ENCODE results near the gene VAV2. TPM values are rescaled to one million over a fixed set of nuclear protein-coding genes. Genes with fewer than 3 reads are reported as not detected.

VAV2 gene
- polyA plus RNA-seq, 4 donors = 26.7 to 45.7 (median 36.2) TPM

DNA sequence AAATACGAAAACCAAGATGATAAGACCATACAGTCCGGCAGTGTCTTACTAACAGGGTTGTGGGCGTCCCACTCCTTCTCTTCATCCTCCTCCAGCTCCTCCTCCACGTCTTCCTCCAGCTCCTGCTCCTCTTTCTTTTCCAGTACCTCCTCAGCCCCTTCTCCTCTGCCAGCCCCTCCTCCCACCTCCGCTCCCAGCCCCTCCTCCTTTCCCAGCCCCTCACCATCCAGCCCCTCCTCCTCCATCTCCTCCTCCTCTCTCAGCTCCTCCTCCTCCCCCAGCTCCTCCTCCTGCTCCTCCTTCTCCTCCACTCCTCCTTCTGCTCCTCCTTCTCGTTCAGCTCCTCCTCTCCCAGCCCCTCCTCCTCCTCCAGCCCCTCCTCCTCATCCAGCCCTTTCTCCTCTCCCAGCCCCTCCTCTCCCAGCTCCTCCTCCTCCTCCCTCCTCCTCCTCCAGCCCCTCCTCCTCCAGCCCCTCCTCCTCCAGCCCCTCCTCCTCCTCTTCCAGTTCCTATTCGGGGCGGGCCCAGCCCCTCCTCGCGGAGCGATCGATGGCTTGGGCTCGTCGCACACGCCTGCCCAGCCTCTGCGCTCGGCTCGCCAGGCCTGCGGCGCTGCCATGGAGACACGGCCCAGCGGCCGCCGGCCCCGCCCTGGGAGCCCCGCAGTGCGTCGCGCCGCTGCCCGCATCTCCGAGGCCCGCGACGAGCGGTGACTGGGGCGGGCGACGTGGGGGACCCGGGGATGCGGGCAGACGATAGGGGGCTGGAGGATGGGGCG is 32.9 kb upstream of the VAV2 start, which contains the start of gene BRD3OS:
Gene BRD3OS, plus strand, starts transcription at position 654 of the 778 bp plus-strand sequence. CDS start 1,267 bp downstream, outside the sequence.
- Histone ChIP-seq H3K4me1 (ENCODE audit: control insufficient read depth in 3 of 3, insufficient read depth in 2 of 3, low read depth in 1 of 3, low read length in 2 of 3) (peaks cover 0 to 6% (median 0%) of the 10 kb centered on the region in 3 donors), H3K27ac (ENCODE audit: low read depth in 1 of 3, low read length in 2 of 3) (no peak within 1 kb of the TSS), H3K27me3 (ENCODE audit: control insufficient read depth in 3 of 3, insufficient read depth in 3 of 3, low read length in 3 of 3) (no peaks in the 10 kb centered on the region), H3K9me3 (ENCODE audit: control insufficient read depth in 2 of 2, insufficient read depth in 1 of 2, low read depth in 1 of 2, low read length in 1 of 2) (no peaks in the 10 kb centered on the region), H3K36me3 (ENCODE audit: control insufficient read depth in 3 of 3, insufficient read depth in 2 of 3, low read depth in 1 of 3, low read length in 3 of 3) (peaks cover 0 to 28% (median 0%) of the 10 kb centered on the region in 3 donors), H3K4me3 (ENCODE audit: low read depth in 1 of 3, low read length in 3 of 3) (peak within 1 kb of the TSS; percentile 40 to 77 (median 58))
- FAIRE-seq = no peak
- peak; percentile 97 to 98 for DNase-seq
- 1% methylated on average over 39 to 43 of the region's 43 CpGs for WGBS, 3 donors

- FAIRE-seq (no peak), DNase-seq (no peak)
- Histone ChIP-seq H3K27ac (ENCODE audit: low read depth in 1 of 3, low read length in 2 of 3) (no peak overlapping the region), H3K9me3 (ENCODE audit: control insufficient read depth in 2 of 2, insufficient read depth in 1 of 2, low read depth in 1 of 2, low read length in 1 of 2) (no peaks in the 10 kb centered on the region), H3K36me3 (ENCODE audit: control insufficient read depth in 3 of 3, insufficient read depth in 2 of 3, low read depth in 1 of 3, low read length in 3 of 3) (peaks cover 0 to 21% (median 0%) of the 10 kb centered on the region in 3 donors), H3K27me3 (ENCODE audit: control insufficient read depth in 3 of 3, insufficient read depth in 3 of 3, low read length in 3 of 3) (no peaks in the 10 kb centered on the region), H3K4me3 (ENCODE audit: low read depth in 1 of 3, low read length in 3 of 3) (peak overlapping the region in 1 of 3 donors; percentile 23), H3K4me1 (ENCODE audit: control insufficient read depth in 3 of 3, insufficient read depth in 2 of 3, low read depth in 1 of 3, low read length in 2 of 3) (peaks cover 0 to 6% (median 0%) of the 10 kb centered on the region in 3 donors)
- WGBS, 3 donors = 64 to 73% (median 67%) methylated on average over 4 of the region's 4 CpGs
These were observed 32.2 kb upstream of the VAV2 start for GRCh38 chr9:134024214-134024792.

GRCh38 chr9:134014946-134015345 is 22.8 kb upstream of the VAV2 start:
- DNase-seq = no peak
- no peaks in the 10 kb centered on the region for H3K4me1 ChIP-seq (ENCODE audit: control insufficient read depth in 3 of 3, insufficient read depth in 2 of 3, low read depth in 1 of 3, low read length in 2 of 3)
- no peaks in the 10 kb centered on the region for H3K27me3 ChIP-seq (ENCODE audit: control insufficient read depth in 3 of 3, insufficient read depth in 3 of 3, low read length in 3 of 3)
- no peak overlapping the region for H3K4me3 ChIP-seq (ENCODE audit: low read depth in 1 of 3, low read length in 3 of 3)
- H3K27ac ChIP-seq (ENCODE audit: low read depth in 1 of 3, low read length in 2 of 3) = no peak overlapping the region
- no peaks in the 10 kb centered on the region for H3K36me3 ChIP-seq (ENCODE audit: control insufficient read depth in 3 of 3, insufficient read depth in 2 of 3, low read depth in 1 of 3, low read length in 3 of 3)
- no peak for FAIRE-seq
- H3K9me3 ChIP-seq (ENCODE audit: control insufficient read depth in 2 of 2, insufficient read depth in 1 of 2, low read depth in 1 of 2, low read length in 1 of 2) = peaks cover 1 to 11% of the 10 kb centered on the region in 2 donors
- WGBS, 3 donors = 85 to 95% (median 93%) methylated on average over 2 of the region's 2 CpGs

DNA sequence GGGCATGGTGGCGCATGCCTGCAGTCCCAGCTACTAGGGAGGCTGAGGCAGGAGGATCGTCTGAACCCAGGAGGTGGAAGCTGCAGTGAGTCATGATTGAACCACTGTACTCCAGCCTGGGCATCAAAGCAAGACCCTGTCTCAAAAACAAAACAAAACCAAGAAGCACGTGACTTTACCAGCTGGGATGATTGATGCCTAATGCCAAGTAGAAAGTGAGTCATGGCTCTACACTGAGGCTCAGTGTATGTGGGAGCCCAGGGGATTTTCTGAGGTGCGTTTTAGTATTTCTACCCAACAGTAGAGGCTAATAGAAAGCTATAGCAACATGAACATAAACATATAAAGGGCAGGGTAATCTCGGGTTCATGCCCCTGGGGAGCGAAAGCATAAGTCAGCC is 19.3 kb upstream of the VAV2 start:
- Histone ChIP-seq H3K4me1 (ENCODE audit: control insufficient read depth in 3 of 3, insufficient read depth in 2 of 3, low read depth in 1 of 3, low read length in 2 of 3) (no peaks in the 10 kb centered on the region), H3K36me3 (ENCODE audit: control insufficient read depth in 3 of 3, insufficient read depth in 2 of 3, low read depth in 1 of 3, low read length in 3 of 3) (no peaks in the 10 kb centered on the region), H3K9me3 (ENCODE audit: control insufficient read depth in 2 of 2, insufficient read depth in 1 of 2, low read depth in 1 of 2, low read length in 1 of 2) (peaks cover 1 to 11% of the 10 kb centered on the region in 2 donors), H3K27ac (ENCODE audit: low read depth in 1 of 3, low read length in 2 of 3) (no peak overlapping the region), H3K4me3 (ENCODE audit: low read depth in 1 of 3, low read length in 3 of 3) (no peak overlapping the region), H3K27me3 (ENCODE audit: control insufficient read depth in 3 of 3, insufficient read depth in 3 of 3, low read length in 3 of 3) (peaks cover 0 to 5% (median 0%) of the 10 kb centered on the region in 3 donors)
- FAIRE-seq (no peak), DNase-seq (no peak)
- WGBS, 3 donors = 78 to 90% (median 88%) methylated on average over 6 of the region's 6 CpGs

DNA sequence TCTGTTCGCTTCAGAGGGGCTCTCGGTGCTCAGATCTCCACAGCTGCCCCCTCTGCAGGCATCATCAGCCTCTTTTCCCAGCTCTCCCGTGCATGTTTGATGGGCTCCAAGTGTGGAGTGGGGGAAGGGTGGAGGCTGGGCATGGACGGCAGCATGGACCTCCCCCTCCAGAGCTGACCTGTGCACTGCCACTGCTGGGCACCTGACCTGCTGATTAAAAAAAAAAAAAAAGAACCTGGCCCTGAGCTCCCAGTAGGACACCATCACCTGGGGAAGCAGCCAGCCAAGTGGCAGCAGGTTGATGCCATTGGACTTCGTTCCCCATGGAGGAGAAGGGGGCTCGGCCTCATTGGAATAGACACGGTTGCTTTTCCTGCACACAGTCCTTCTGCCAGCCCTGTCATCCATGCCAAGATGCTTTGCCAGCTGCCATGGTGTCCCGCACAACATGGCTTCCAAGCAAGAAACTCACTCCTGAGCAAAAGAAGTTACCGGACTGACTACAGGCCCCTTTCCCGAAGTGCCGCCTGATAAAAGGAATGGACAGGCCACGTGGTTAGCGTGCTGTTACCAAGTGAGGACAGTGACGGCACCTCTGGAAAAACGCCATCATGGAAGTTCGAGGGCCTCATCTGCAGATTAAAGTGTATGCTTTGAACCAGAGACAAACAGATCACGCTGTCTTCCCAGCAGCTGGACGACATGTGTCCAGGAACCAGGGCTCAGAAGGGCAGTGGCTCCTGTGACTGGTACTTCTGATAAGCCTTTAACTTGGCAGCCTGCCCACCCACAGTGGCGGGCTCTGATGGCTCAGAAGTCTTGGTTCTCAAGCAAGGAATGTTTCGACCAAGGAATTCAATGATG is 18.4 kb upstream of the VAV2 start:
- FAIRE-seq (no peak), DNase-seq (peak in 1 of 2 donors; percentile 39)
- WGBS, 3 donors = 39 to 73% (median 48%) methylated on average over 20 of the region's 20 CpGs
- H3K4me3 ChIP-seq (ENCODE audit: low read depth in 1 of 3, low read length in 3 of 3) = no peak overlapping the region
- no peaks in the 10 kb centered on the region for H3K4me1 ChIP-seq (ENCODE audit: control insufficient read depth in 3 of 3, insufficient read depth in 2 of 3, low read depth in 1 of 3, low read length in 2 of 3)
- H3K36me3 ChIP-seq (ENCODE audit: control insufficient read depth in 3 of 3, insufficient read depth in 2 of 3, low read depth in 1 of 3, low read length in 3 of 3) = no peaks in the 10 kb centered on the region
- peaks cover 0 to 5% (median 0%) of the 10 kb centered on the region in 3 donors for H3K27me3 ChIP-seq (ENCODE audit: control insufficient read depth in 3 of 3, insufficient read depth in 3 of 3, low read length in 3 of 3)
- H3K27ac ChIP-seq (ENCODE audit: low read depth in 1 of 3, low read length in 2 of 3) = no peak overlapping the region
- peaks cover 1 to 11% of the 10 kb centered on the region in 2 donors for H3K9me3 ChIP-seq (ENCODE audit: control insufficient read depth in 2 of 2, insufficient read depth in 1 of 2, low read depth in 1 of 2, low read length in 1 of 2)

DNA sequence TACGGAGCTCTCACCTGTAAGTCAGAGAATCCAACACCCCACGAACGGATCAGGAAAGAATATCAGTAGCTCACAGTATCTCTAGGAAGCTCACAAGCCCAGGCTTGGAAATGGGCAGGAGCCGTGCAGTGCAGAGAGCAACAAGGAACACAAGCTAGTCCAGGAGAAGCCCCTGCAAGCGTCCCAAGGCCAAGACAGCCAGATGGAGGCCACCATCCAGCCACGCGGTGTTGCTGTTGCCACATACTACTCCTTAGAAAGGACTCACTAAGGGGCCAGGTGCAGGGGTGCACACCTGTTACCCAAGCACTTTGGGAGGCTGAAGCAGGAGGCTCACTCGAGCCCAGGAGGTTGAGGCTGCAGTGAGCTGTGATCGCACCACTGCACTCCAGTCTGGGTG is 15.4 kb upstream of the VAV2 start:
- DNase-seq (no peak), FAIRE-seq (no peak)
- 78 to 82% (median 78%) methylated on average over 9 of the region's 9 CpGs for WGBS, 3 donors
- H3K27me3 ChIP-seq (ENCODE audit: control insufficient read depth in 3 of 3, insufficient read depth in 3 of 3, low read length in 3 of 3) = peaks cover 0 to 5% (median 0%) of the 10 kb centered on the region in 3 donors
- no peaks in the 10 kb centered on the region for H3K36me3 ChIP-seq (ENCODE audit: control insufficient read depth in 3 of 3, insufficient read depth in 2 of 3, low read depth in 1 of 3, low read length in 3 of 3)
- no peak overlapping the region for H3K27ac ChIP-seq (ENCODE audit: low read depth in 1 of 3, low read length in 2 of 3)
- H3K4me1 ChIP-seq (ENCODE audit: control insufficient read depth in 3 of 3, insufficient read depth in 2 of 3, low read depth in 1 of 3, low read length in 2 of 3) = no peaks in the 10 kb centered on the region
- H3K9me3 ChIP-seq (ENCODE audit: control insufficient read depth in 2 of 2, insufficient read depth in 1 of 2, low read depth in 1 of 2, low read length in 1 of 2) = no peaks in the 10 kb centered on the region
- no peak overlapping the region for H3K4me3 ChIP-seq (ENCODE audit: low read depth in 1 of 3, low read length in 3 of 3)

DNA sequence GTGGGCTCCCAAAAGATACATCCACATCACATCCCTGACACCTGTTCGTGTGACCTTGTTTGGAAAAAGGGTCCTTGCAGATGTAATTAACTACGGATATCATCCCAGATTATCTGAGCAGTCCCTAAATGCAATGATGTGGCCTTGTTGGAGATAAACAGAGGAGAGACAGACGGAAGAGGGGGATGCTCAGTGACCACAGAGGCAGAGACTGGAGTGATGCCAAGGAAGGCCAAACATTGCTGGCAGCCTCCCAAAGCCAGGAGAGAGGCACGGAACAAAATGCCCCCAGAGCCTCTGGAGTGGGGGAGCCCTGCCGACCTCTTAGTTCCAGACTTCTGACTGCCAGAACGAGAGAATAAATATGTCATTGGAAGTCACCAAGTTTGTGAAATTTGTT is 15.0 kb upstream of the VAV2 start:
- Histone ChIP-seq H3K4me3 (ENCODE audit: low read depth in 1 of 3, low read length in 3 of 3) (no peak overlapping the region), H3K9me3 (ENCODE audit: control insufficient read depth in 2 of 2, insufficient read depth in 1 of 2, low read depth in 1 of 2, low read length in 1 of 2) (no peaks in the 10 kb centered on the region), H3K36me3 (ENCODE audit: control insufficient read depth in 3 of 3, insufficient read depth in 2 of 3, low read depth in 1 of 3, low read length in 3 of 3) (no peaks in the 10 kb centered on the region), H3K4me1 (ENCODE audit: control insufficient read depth in 3 of 3, insufficient read depth in 2 of 3, low read depth in 1 of 3, low read length in 2 of 3) (no peaks in the 10 kb centered on the region), H3K27ac (ENCODE audit: low read depth in 1 of 3, low read length in 2 of 3) (no peak overlapping the region), H3K27me3 (ENCODE audit: control insufficient read depth in 3 of 3, insufficient read depth in 3 of 3, low read length in 3 of 3) (peaks cover 0 to 5% (median 0%) of the 10 kb centered on the region in 3 donors)
- no peak for FAIRE-seq
- WGBS, 3 donors = 49 to 58% (median 56%) methylated on average over 6 of the region's 6 CpGs
- no peak for DNase-seq

GRCh38 chr9:134005381-134005780 is 13.3 kb upstream of the VAV2 start:
- FAIRE-seq = no peak
- 80 to 90% (median 88%) methylated on average over 8 of the region's 8 CpGs for WGBS, 3 donors

More at GRCh38 chr9:134005381-134005780, 13.3 kb upstream of the VAV2 start:
- Histone ChIP-seq H3K4me3 (ENCODE audit: low read depth in 1 of 3, low read length in 3 of 3) (no peak overlapping the region), H3K27me3 (ENCODE audit: control insufficient read depth in 3 of 3, insufficient read depth in 3 of 3, low read length in 3 of 3) (peaks cover 0 to 5% (median 0%) of the 10 kb centered on the region in 3 donors), H3K9me3 (ENCODE audit: control insufficient read depth in 2 of 2, insufficient read depth in 1 of 2, low read depth in 1 of 2, low read length in 1 of 2) (no peaks in the 10 kb centered on the region), H3K27ac (ENCODE audit: low read depth in 1 of 3, low read length in 2 of 3) (no peak overlapping the region), H3K36me3 (ENCODE audit: control insufficient read depth in 3 of 3, insufficient read depth in 2 of 3, low read depth in 1 of 3, low read length in 3 of 3) (no peaks in the 10 kb centered on the region), H3K4me1 (ENCODE audit: control insufficient read depth in 3 of 3, insufficient read depth in 2 of 3, low read depth in 1 of 3, low read length in 2 of 3) (no peaks in the 10 kb centered on the region)
- DNase-seq = no peak

Data from small intestine (tissue), 7 donors.